Endothelial cell of umbilical vein (primary cell): ENCODE measurements around the gene FOXL2.

Source experiments
- POLR2A ChIP-seq: IDR thresholded peaks from 2 replicates; pipeline ENCODE4 v1.6.1; 2012; ENCODE audit warnings: low read depth, mild to moderate bottlenecking, control low read depth, low read length
- POLR2AphosphoS5 ChIP-seq: IDR thresholded peaks from 2 replicates; pipeline ENCODE4 v1.6.1; 2012; ENCODE audit warnings: low read depth, mild to moderate bottlenecking, control low read depth, low read length, moderate library complexity; ENCODE audit not compliant: insufficient read depth
- TF ChIP-seq, protein P1 (sequence below), 2 donors: IDR thresholded peaks; 1 replicate in 1 of 2; 2 replicates in 1 of 2; pipeline ENCODE4 v1.5.1; 2011; ENCODE audit warnings: low read length in 2 of 2, mild to moderate bottlenecking in 2 of 2, moderate library complexity in 2 of 2, control low read depth in 1 of 2, inconsistent platforms in 1 of 2, low read depth in 1 of 2; ENCODE audit not compliant: insufficient read depth in 1 of 2; ENCODE audit errors: extremely low read depth in 1 of 2

DNA sequence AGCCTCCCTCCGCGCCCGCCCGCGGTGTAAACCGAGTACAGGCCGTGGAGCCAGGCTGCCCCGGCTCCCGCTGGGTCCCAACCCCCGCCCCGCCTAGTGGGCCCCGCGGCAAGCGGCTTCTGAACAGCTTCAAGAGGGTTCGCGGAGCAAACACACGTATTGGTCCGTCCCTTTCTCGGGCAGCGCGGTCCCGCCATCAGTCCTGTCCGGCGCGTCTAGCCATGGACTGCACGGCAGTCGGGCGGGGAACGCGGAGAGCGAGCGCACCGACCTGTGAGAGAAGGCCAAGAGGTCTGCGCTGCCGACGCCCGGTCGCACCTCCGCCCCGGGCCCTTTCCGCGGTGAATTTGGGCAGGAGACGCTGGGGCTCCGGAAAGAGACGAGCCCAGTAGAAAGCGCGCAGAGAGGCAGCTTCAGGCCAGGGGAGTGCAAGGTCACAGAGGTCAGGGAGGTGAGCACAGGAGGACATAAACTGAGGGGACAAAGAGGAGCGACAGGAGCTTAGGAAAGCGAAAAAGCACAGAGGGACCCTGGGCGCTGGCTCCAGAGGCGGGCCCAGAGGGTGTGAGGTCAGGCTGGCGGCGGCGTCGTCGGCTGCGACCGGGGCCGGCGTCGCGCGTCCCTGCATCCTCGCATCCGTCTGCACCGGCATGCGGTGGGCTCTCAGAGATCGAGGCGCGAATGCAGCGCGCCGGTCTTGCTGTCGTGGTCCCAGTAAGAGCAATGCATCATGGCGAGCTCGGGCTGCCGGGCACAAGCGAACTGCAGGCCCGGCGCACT lies 1.8 kb downstream of the FOXL2 start:
- TF ChIP-seq POLR2A (no peak), POLR2AphosphoS5 (no peak)
- TF ChIP-seq, protein P1, sequence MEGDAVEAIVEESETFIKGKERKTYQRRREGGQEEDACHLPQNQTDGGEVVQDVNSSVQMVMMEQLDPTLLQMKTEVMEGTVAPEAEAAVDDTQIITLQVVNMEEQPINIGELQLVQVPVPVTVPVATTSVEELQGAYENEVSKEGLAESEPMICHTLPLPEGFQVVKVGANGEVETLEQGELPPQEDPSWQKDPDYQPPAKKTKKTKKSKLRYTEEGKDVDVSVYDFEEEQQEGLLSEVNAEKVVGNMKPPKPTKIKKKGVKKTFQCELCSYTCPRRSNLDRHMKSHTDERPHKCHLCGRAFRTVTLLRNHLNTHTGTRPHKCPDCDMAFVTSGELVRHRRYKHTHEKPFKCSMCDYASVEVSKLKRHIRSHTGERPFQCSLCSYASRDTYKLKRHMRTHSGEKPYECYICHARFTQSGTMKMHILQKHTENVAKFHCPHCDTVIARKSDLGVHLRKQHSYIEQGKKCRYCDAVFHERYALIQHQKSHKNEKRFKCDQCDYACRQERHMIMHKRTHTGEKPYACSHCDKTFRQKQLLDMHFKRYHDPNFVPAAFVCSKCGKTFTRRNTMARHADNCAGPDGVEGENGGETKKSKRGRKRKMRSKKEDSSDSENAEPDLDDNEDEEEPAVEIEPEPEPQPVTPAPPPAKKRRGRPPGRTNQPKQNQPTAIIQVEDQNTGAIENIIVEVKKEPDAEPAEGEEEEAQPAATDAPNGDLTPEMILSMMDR (IDR thresholded peaks at IDR 0.05; ENCODE audit: extremely low read depth in 1 of 2, insufficient read depth in 1 of 2, low read depth in 1 of 2, low read length in 2 of 2): no peak
